Parathyroid adenoma (tissue), 2 donors: Measurements from ENCODE around the gene DYSF.

Experiments
- H2AFZ ChIP-seq: fragments of 300-600 bp; sonication (generic); one replicate; pipeline ENCODE4 v1.7.0; 2017; ENCODE audit warnings: antibody characterized with exemption, mild to moderate bottlenecking
- H3K27ac ChIP-seq: fragments of 300-600 bp; sonication (generic); one replicate; pipeline ENCODE4 v1.7.0; 2017
- H3K27me3 ChIP-seq: fragments of 300-600 bp; sonication (generic); one replicate; pipeline ENCODE4 v1.7.0; 2017; ENCODE audit warnings: low read length; ENCODE audit not compliant: control insufficient read depth, insufficient read depth
- H3K36me3 ChIP-seq: fragments of 300-600 bp; sonication (generic); one replicate; pipeline ENCODE4 v1.7.0; 2017; ENCODE audit warnings: low read length; ENCODE audit not compliant: control insufficient read depth, insufficient read depth
- H3K4me1 ChIP-seq: fragments of 300-600 bp; sonication (generic); one replicate; pipeline ENCODE4 v1.7.0; 2017; ENCODE audit warnings: control low read depth
- H3K4me2 ChIP-seq: fragments of 300-600 bp; sonication (generic); one replicate; pipeline ENCODE4 v1.7.0; 2017; ENCODE audit warnings: low read length
- H3K4me3 ChIP-seq: fragments of 300-600 bp; sonication (generic); one replicate; pipeline ENCODE4 v1.7.0; 2017; ENCODE audit warnings: low read depth, low read length
- H3K79me2 ChIP-seq: fragments of 300-600 bp; sonication (generic); one replicate; pipeline ENCODE4 v1.7.0; 2017; ENCODE audit warnings: control low read depth
- H3K9ac ChIP-seq: fragments of 300-600 bp; sonication (generic); one replicate; pipeline ENCODE4 v1.7.0; 2017; ENCODE audit warnings: mild to moderate bottlenecking
- H3K9me3 ChIP-seq: fragments of 300-600 bp; sonication (generic); one replicate; pipeline ENCODE4 v1.7.0; 2017; ENCODE audit warnings: low read length; ENCODE audit not compliant: control insufficient read depth
- CTCF ChIP-seq: fragments of 300-600 bp; sonication (generic); IDR thresholded peaks from one replicate; pipeline ENCODE4 v1.7.0; 2017; ENCODE audit warnings: antibody characterized with exemption, mild to moderate bottlenecking
- donor health status: primary hyperparathyroidism.

The DYSF gene

GRCh38 chr2:71534826-71535225 is 81.5 kb downstream of the DYSF start:
- H3K79me2 ChIP-seq, result no peaks in the 10 kb centered on the region
- no peak overlapping the region for H3K9ac ChIP-seq
- H3K4me3 ChIP-seq, result no peak overlapping the region
- no peak for TF ChIP-seq CTCF
- no peaks in the 10 kb centered on the region for H3K36me3 ChIP-seq
- H3K9me3 ChIP-seq, result no peaks in the 10 kb centered on the region
- H2AFZ ChIP-seq, result no peak overlapping the region
- H3K4me1 ChIP-seq, result no peaks in the 10 kb centered on the region
- no peak overlapping the region for H3K4me2 ChIP-seq
- H3K27me3 ChIP-seq, result no peaks in the 10 kb centered on the region
- no peak overlapping the region for H3K27ac ChIP-seq

- H3K79me2 ChIP-seq, result no peaks in the 10 kb centered on the region
- TF ChIP-seq CTCF, result no peak
- no peak overlapping the region for H3K27ac ChIP-seq
- H3K36me3 ChIP-seq, result no peaks in the 10 kb centered on the region
- H3K4me1 ChIP-seq, result no peaks in the 10 kb centered on the region
- H3K4me3 ChIP-seq, result no peak overlapping the region
- no peaks in the 10 kb centered on the region for H3K27me3 ChIP-seq
- H3K9me3 ChIP-seq, result no peaks in the 10 kb centered on the region
- H2AFZ ChIP-seq, result no peak overlapping the region
- H3K9ac ChIP-seq, result no peak overlapping the region
- H3K4me2 ChIP-seq, result no peak overlapping the region
Observed at GRCh38 chr2:71535526-71535925, 82.2 kb downstream of the DYSF start.

GRCh38 chr2:71536226-71536671 is 82.9 kb downstream of the DYSF start:
- no peak overlapping the region for H3K27ac ChIP-seq
- no peak overlapping the region for H3K4me3 ChIP-seq
- H2AFZ ChIP-seq, result no peak overlapping the region
- H3K36me3 ChIP-seq, result no peaks in the 10 kb centered on the region
- H3K4me1 ChIP-seq, result no peaks in the 10 kb centered on the region
- H3K9me3 ChIP-seq, result no peaks in the 10 kb centered on the region
- H3K27me3 ChIP-seq, result no peaks in the 10 kb centered on the region
- no peak overlapping the region for H3K9ac ChIP-seq
- TF ChIP-seq CTCF, result no peak
- H3K79me2 ChIP-seq, result no peaks in the 10 kb centered on the region
- no peak overlapping the region for H3K4me2 ChIP-seq

- H3K79me2 ChIP-seq, result no peaks in the 10 kb centered on the region
- H3K27ac ChIP-seq, result no peak overlapping the region
- no peak overlapping the region for H2AFZ ChIP-seq
- no peak overlapping the region for H3K4me2 ChIP-seq
- no peak overlapping the region for H3K9ac ChIP-seq
- H3K9me3 ChIP-seq, result no peaks in the 10 kb centered on the region
- H3K4me1 ChIP-seq, result no peaks in the 10 kb centered on the region
- H3K4me3 ChIP-seq, result no peak overlapping the region
- no peaks in the 10 kb centered on the region for H3K36me3 ChIP-seq
- H3K27me3 ChIP-seq, result no peaks in the 10 kb centered on the region
- TF ChIP-seq CTCF, result no peak
Observed at GRCh38 chr2:71538241-71538640, 84.9 kb downstream of the DYSF start.

- TF ChIP-seq CTCF, result no peak
- Histone ChIP-seq H3K4me3 (no peak overlapping the region), H3K79me2 (no peaks in the 10 kb centered on the region), H3K36me3 (no peaks in the 10 kb centered on the region), H3K27ac (no peak overlapping the region), H3K4me1 (no peaks in the 10 kb centered on the region), H3K4me2 (no peak overlapping the region), H2AFZ (no peak overlapping the region), H3K9ac (no peak overlapping the region), H3K27me3 (no peaks in the 10 kb centered on the region), H3K9me3 (no peaks in the 10 kb centered on the region)
Observed at GRCh38 chr2:71538656-71539265, 85.4 kb downstream of the DYSF start.
